Heart right ventricle (tissue), 16 donors: ENCODE measurements around the gene PSAP. TPM values are rescaled to one million over a fixed set of nuclear protein-coding genes. Genes with fewer than 3 reads are reported as not detected.

Experiments used
- ATAC-seq, 8 donors: fragments of 200-7000 bp; cut with Tn5 transposase; one replicate each; pipeline ENCODE4 v1.9.1; 2020; ENCODE audit warnings: mild to moderate bottlenecking in 8 of 8, moderate library complexity in 8 of 8, moderate number of reproducible peaks in 1 of 8
- DNase-seq, 2 donors: peaks; one replicate each; pipeline ENCODE4 v3.0.0-alpha.2; 2020
- H3K27ac ChIP-seq, 10 donors: fragments of 200-600 bp; sonication (generic) in 2 of 10; one replicate each; pipeline versions ENCODE4 v1.5.0 to v1.8.0; 2020 to 2022; ENCODE audit warnings: mild to moderate bottlenecking in 3 of 10
- H3K27me3 ChIP-seq, 7 donors: fragments of 200-600 bp; one replicate each; pipeline ENCODE4 v1.8.0; 2021 to 2022; ENCODE audit warnings: mild to moderate bottlenecking in 2 of 7
- H3K36me3 ChIP-seq, 9 donors: fragments of 200-600 bp; sonication (generic) in 1 of 9; one replicate each; pipeline versions ENCODE4 v1.5.0 to v1.8.0; 2020 to 2022; ENCODE audit warnings: mild to moderate bottlenecking in 2 of 9
- H3K4me1 ChIP-seq, 9 donors: fragments of 200-600 bp; sonication (generic) in 1 of 9; one replicate each; pipeline versions ENCODE4 v1.5.0 to v1.8.0; 2020 to 2022; ENCODE audit warnings: mild to moderate bottlenecking in 4 of 9
- H3K4me3 ChIP-seq, 10 donors: fragments of 200-600 bp; sonication (generic) in 2 of 10; one replicate each; pipeline versions ENCODE4 v1.5.0 to v1.8.0; 2020 to 2022; ENCODE audit warnings: mild to moderate bottlenecking in 7 of 10, moderate library complexity in 2 of 10
- H3K9me3 ChIP-seq, 11 donors: fragments of 200-600 bp in 10 of 11; sonication (generic) in 2 of 11; one replicate each; pipeline versions ENCODE4 v1.5.0 to v1.8.0; 2013 to 2022; ENCODE audit warnings: mild to moderate bottlenecking in 2 of 11, control low read depth in 1 of 11, moderate library complexity in 1 of 11
- WGBS, 2 donors: extraction: QIAGEN DNeasy Blood & Tissue Kit; methylation state at CpG; one replicate each; pipeline ENCODE4 v1.1.7; 2013; ENCODE audit warnings: inconsistent platforms in 1 of 2; 5-methylcytosine and 5-hydroxymethylcytosine counted together
- intact Hi-C, 10 donors: fragments of 100-400 bp; cut with DNase I; formaldehyde crosslinking; loops; one replicate each; pipeline versions ENCODE4 v1.11.1 to v1.14.2; 2022
- polyA plus RNA-seq, 2 donors: library from polyadenylated mRNA; stranded (reverse); fragments of 200-250 nt; gene quantifications; one replicate each; pipeline ENCODE4 v1.2.3, GENCODE V29; 2013
- total RNA-seq, 10 donors: library from RNA; stranded (reverse); fragmentation: NEBNext Ultra II Directional in 3 of 10; extraction: Animal tissue kit (Norgen Biotek cat#: 25700) in 3 of 10; gene quantifications; one replicate each; pipeline versions ENCODE4 v1.2.1 to v1.2.4, GENCODE V29; 2021 to 2023
- TF ChIP-seq, protein P1 (sequence below), 9 donors: fragments of 200-600 bp; sonication (generic) in 2 of 9; IDR thresholded peaks; one replicate each; pipeline versions ENCODE4 v1.5.0 to v1.8.0; 2021 to 2022; ENCODE audit warnings: antibody characterized with exemption in 9 of 9, mild to moderate bottlenecking in 5 of 9, moderate library complexity in 1 of 9
- donor health status: Arrhythmogenic right ventricular cardiomyopathy.
- donor health status: ischemic (EF 13 %, LVEDD 7.1; RV severe dilation, severe dysfunction).
- donor health status: healthy with polysubstance abuse.
- donor health status: DM: no; HTN: yes; CAD: no.
- donor health status: DM: no; HTN: no; CAD: no.
- donor health status: ischemic (EF 25% LVEDD 6.9; RV normal size, moderate dysfunction).
- donor health status: ischemic (EF 25% LVEDD 5.7; RV mildly dilated, moderate dysfunction).
- donor health status: healthy.
- donor health status: DM: yes; HTN: yes; CAD: no.
- donor health status: Ischemic cardiomyopathy.
- donor health status: ischemic (EF 35%, LVEDD 5.7; RV mildly dilated, moderate dysfunction).
- donor health status: nonischemic (EF 11% LVEDD 7.7; RV severe dilation, severe dysfunction).
- donor health status: DM: yes; HTN: yes; CAD: no.
- donor health status: PGD.
- donor health status: ischemic (EF 29% LVEDD 5.4; RV normal size, mild dysfunction).
- donor health status: nonischemic (EF 23%, LVEDD 6.1; RV moderate dilation, normal function).

Gene PSAP
- total and polyA plus RNA-seq, 12 donors, result 443 to 2,078 (median 1,616) TPM

DNA sequence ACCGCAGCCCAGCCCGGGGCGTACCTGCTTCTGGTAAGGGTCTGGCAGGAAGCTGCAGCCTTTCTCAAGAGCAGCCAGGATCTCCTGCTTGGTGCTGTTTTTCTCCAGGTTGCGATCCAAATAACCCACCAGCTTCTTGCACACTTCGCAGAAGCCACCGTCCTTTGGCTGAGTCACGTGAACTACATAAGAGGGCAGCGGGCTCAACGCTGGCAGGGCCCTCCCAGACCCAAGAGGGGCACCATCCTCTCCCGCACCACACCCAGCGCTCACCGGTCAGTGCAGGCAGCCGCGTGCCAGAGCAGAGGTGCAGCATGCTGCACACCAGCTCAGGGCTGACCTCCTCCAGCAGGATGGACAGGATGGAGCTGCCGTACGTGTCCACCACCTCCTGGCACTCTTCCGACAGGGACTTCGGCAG is 31.6 kb downstream of the PSAP start:
- DNase-seq, result no peak
- H3K27me3 ChIP-seq, result no peaks in the 10 kb centered on the region
- no peak for ATAC-seq
- peaks cover 16 to 56% (median 29%) of the 10 kb centered on the region in 9 donors for H3K4me1 ChIP-seq
- TF ChIP-seq, protein P1, sequence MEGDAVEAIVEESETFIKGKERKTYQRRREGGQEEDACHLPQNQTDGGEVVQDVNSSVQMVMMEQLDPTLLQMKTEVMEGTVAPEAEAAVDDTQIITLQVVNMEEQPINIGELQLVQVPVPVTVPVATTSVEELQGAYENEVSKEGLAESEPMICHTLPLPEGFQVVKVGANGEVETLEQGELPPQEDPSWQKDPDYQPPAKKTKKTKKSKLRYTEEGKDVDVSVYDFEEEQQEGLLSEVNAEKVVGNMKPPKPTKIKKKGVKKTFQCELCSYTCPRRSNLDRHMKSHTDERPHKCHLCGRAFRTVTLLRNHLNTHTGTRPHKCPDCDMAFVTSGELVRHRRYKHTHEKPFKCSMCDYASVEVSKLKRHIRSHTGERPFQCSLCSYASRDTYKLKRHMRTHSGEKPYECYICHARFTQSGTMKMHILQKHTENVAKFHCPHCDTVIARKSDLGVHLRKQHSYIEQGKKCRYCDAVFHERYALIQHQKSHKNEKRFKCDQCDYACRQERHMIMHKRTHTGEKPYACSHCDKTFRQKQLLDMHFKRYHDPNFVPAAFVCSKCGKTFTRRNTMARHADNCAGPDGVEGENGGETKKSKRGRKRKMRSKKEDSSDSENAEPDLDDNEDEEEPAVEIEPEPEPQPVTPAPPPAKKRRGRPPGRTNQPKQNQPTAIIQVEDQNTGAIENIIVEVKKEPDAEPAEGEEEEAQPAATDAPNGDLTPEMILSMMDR (IDR thresholded peaks at IDR 0.05), result no peak
- WGBS, 2 donors, result 91 to 97% methylated on average over 18 of the region's 18 CpGs
- peak overlapping the region in 3 of 10 donors; percentile 8 to 86 (median 84) for H3K27ac ChIP-seq
- H3K9me3 ChIP-seq, result no peaks in the 10 kb centered on the region
- H3K36me3 ChIP-seq, result peaks cover 0 to 99% (median 68%) of the 10 kb centered on the region in 9 donors
- intact Hi-C loops, result loop anchor here in 6 of 10 donors (5.0 to 10.0 kb wide), 3 partner anchors 47 to 505 kb away; partner anchors contain the start of genes SLC29A3 (in 3 of the 6) and VSIR (in 1 of the 6)
- H3K4me3 ChIP-seq, result no peak overlapping the region

GRCh38 chr10:71818674-71819260 is 32.3 kb downstream of the PSAP start:
- Histone ChIP-seq H3K27me3 (no peaks in the 10 kb centered on the region), H3K9me3 (no peaks in the 10 kb centered on the region), H3K27ac (peak overlapping the region; percentile 56 to 86 (median 72)), H3K36me3 (peaks cover 0 to 99% (median 62%) of the 10 kb centered on the region in 9 donors), H3K4me3 (no peak overlapping the region), H3K4me1 (peaks cover 16 to 56% (median 30%) of the 10 kb centered on the region in 9 donors)
- TF ChIP-seq, protein P1 (IDR thresholded peaks at IDR 0.05), result no peak
- 88 to 92% methylated on average over 14 of the region's 14 CpGs for WGBS, 2 donors
- ATAC-seq (no peak), DNase-seq (no peak)
- intact Hi-C loops, result loop anchor here in 6 of 10 donors (5.0 to 10.0 kb wide), 3 partner anchors 46 to 504 kb away; partner anchors contain the start of genes SLC29A3 (in 3 of the 6) and VSIR (in 1 of the 6)

DNA sequence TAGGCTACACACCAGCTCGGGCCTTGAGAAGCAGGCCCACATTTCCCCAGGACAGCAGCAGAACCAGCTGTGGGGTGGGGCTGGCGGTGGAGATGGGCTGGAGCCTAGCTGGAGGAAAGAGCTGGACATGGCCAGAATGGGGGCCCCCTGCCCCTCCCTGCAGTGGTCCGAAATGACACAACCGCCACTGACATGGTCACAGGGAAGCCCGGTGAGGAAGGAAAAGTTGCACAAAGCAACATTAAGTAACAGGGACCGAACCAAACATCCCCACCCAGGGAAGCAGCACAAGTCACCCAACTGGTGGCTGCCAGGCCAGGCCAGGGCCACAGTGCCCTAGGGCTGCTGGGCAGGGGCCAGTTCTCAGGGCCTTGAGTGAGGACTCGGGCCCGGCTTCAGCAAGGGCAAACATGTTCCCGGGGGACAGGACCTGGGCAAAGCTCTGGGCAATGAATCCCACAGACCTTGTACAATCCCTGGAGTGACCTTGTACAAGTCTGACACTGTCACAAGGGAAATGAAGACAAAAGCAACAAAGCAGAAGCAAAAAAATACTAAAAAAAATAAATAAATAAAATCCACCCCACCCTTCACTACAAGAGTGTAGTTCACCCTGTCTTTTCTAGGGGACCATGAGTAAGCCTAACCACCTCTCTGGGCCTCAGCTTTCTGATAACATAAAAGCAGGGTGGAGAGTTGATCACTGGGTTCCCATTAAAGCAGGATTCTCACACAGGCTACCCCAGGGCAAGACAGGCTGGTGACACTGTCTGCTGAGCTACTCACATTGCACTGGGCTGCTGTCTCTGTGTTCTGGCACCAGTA is 33.0 kb downstream of the PSAP start:
- WGBS, 2 donors, result 45 to 47% methylated on average over 9 of the region's 9 CpGs
- DNase-seq (peak; percentile 43 to 73), ATAC-seq (peak; percentile 40 to 83 (median 60))
- H3K27ac ChIP-seq, result peak overlapping the region; percentile 56 to 86 (median 72)
- intact Hi-C loops, result loop anchor here in 6 of 10 donors (5.0 to 10.0 kb wide), 3 partner anchors 46 to 503 kb away; partner anchors contain the start of genes SLC29A3 (in 3 of the 6) and VSIR (in 1 of the 6)
- TF ChIP-seq, protein P1 (IDR thresholded peaks at IDR 0.05), result no peak
- peaks cover 16 to 52% (median 34%) of the 10 kb centered on the region in 9 donors for H3K4me1 ChIP-seq
- no peaks in the 10 kb centered on the region for H3K9me3 ChIP-seq
- H3K27me3 ChIP-seq, result no peaks in the 10 kb centered on the region
- H3K36me3 ChIP-seq, result peaks cover 0 to 99% (median 62%) of the 10 kb centered on the region in 9 donors
- no peak overlapping the region for H3K4me3 ChIP-seq
